HPDE6-E6E7 (cell line): Measurements from ENCODE around the gene ANKRD60.

Experiments used
- DNase-seq: peaks from one replicate; pipeline ENCODE4 v3.0.0; 2011; ENCODE audit warnings: missing footprints; ENCODE audit errors: extremely low spot score

ANKRD60 gene

DNA sequence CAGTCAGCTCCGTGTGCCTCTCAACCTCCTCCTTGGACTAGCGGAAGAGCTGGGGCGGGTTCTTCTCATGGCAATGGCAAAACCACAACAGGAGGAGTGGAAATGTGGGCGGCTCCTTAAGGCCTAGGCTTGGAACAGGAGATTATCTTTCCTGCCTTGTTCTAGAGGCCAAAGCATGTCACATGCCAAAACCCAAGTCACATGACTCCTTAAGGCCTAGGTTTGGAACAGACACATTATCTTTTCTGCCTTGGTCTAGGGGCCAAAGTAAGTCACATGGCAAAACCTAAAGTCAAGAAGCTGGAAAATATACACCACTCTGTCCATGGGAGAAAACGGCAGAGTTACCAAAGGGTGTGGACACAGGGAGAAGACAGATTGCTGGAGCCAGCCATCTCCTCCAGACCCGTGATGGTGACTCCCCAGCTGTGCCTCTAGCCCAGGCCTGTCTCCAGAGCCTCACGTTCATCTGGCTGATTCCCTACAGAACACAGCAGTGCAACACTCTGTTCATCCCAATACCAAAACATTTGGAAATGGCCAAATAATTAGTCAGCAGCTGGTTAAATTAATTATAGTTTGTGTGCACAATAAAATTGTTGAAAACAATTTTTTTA lies 34.2 kb downstream of the ANKRD60 start:
- DNase-seq = no peak

DNA sequence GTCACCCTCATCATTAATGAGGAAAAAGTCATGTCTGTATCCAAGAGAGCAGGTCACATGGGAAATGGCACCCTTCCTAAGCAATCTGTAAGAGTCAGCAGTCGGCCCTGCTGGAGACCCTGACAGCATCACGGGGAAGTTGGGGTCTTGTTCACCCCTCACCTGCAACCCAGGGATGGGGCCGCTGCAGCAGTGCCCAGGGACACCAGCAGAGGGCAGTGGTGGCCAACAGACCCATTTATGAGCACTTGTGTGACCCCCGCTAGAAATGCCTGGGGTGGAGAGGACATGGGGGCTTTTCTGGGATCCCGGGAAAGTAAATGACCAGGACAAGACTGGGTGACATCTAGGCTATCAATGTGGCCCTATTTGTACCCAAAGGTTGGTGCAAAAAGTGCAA lies 35.9 kb downstream of the ANKRD60 start:
- no peak for DNase-seq

DNA sequence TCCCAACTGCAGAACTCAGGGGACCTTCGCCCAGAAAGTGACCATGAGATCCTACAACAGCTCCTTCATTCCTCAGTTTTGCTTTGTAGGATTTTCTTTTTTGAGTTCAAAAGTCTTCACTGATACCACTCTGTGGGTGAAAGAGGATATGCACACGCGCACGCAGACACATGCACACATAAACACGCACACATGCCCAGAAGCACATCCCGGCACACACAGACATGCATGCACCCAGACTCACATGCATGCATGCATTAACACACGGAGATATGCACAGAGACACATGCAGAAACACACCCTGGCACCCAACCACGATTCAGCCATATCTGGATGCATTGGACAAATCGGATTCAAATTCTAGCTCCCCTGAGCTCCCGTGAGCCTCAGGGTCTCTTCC lies 36.4 kb downstream of the ANKRD60 start:
- no peak for DNase-seq

DNA sequence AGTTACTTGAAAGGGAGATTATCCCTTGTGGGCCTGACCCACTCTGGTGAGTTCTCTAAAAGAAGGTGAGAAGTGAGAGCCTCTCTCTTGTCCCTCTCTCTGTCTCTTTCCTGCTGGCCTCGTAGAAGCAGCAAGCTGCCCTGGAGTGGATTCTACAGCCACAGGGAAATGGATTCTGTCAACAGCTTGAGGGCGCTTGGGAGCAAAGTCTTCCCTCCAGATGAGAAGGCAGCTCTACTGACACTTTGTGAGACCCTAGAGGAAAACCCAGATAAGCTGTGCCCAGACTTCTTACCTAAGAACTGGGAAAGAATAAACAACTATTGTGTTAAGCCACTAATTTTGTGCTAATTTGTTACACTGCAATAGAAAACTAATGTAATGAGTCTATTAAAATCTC lies 39.9 kb downstream of the ANKRD60 start:
- DNase-seq = no peak

DNA sequence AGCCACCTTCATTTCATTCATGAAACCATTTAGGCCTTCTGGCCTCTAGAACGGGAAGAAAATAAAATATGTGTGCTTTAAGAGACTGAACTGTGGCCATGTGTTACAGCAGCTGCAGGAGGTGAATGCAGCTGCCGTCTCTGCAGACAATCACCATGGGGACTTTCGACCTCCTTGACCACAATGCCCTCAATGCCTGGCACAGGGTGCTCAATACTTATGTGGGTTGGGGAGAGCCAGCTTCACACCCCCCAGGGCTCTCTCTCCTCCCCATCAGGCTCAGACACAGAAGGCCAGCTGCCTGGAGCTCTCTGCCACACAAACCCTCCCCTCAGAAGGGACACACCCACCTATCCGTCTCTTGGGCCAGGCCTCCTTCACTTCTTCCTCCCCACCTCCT lies 43.5 kb downstream of the ANKRD60 start:
- DNase-seq = no peak

DNA sequence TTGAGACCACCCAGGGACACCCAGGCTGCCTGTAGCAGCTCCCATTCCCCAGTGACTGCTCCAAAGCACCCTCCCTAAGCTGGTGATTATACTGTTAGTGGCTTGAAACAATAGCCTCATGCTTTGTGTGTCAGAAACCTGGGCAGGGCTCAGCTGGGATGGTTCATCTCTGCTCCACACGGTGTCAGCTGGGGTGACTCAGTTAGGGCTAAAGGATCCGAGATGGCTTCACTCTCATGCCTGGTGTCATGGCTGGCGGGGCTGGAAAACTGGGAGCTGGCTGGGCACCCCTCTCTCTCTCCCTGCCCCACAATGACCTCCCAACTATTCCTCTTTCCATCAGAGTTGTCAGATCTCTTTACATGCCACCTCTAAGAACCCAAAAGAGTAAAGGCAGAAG lies 44.4 kb downstream of the ANKRD60 start:
- DNase-seq = no peak

DNA sequence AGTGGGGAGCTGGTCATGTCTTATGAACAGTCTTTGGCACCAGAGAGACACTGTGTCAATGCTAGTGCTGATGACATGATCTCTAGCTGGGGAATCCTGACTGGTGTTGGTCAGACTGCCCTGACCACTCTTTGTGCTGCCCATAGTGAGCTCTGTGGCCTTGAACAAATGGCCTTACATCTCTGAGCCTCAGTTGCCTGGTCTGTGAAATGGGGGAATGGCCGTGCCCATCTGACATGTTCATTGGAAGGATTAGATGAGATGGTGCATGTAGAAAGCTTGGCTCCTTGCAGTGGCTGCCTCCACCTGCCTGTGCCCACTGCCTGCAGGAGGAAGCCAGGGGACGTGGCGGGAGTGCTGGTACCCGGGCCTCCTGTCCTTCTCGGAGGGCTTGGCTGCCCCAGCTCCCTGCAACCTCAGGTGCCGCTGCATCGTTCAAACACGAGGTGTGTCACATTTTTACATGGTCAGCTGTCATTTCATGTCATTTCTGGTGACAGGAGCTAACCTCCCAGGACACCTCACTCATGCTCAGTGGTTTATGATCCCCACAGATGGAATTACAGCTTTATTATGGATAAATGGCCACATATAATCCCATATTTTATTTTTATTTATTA lies 45.8 kb downstream of the ANKRD60 start:
- DNase-seq = no peak

DNA sequence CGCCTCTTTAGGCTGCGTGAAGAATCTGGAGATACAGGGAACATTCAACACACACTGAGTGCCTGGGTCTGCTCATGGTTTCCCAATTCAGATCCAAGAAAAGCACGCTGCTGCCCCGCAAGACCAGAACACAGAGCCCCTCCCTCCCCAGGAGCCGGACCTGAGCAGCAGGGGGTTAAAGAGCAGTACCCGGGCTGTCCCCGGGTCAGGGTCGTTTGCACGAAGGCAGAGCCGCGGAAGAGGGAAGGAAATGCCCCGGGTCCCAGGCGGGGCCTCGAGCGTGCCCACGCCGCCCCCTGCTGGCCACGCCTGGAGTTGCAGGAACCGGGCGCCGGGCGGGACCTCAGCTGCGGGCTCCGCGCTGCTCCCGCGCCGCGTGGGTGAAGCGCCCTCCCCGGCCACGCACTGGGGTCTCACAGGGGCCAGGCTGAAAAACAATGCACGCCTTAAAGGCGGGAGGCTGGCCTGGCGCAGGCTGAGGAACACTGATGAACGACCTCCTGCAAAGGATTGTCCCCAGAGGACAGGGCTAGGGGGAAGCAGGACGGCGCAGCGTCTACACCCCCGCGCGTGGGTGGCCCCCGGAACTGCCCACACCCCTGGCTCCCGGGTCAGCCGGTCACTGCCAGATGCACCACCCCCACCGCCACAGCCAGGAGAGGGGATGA lies 48.9 kb downstream of the ANKRD60 start:
- peak; percentile 76 for DNase-seq

DNA sequence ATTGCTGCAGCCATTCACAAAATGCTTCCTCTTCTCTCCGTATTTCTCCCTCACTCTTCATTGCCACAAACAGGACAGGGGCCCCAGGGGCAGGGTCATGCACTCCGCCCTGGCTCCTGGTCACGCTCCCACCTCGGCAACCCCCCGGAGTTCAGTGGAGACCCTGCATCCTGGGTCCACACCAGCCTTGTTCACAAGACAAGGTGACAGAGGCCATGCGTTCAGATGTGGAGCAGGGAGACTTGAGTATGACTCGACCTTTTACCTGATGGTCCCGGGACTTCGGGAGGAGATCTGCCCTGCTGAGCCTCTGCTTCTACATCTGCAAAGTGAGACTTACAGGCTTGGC lies 49.4 kb downstream of the ANKRD60 start:
- DNase-seq = no peak

DNA sequence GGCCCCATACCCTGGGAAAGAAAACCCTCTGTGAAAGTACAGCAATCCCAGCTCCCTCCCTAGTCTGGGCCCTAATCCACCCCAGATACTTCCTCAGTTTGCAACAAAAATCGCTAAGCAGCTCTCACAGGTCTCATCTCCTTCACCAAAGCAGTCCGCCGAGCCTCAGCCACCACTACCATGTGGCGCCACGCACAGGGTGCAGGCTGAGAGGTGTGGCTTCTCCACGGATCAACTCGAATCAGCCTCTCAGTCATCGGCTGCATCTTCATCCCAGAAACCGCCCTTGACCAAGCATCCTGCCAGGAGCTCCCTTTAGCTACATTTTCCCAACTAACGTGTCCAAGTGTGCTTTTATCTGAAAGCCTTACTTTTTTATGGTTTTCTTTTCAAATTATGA lies 50.7 kb downstream of the ANKRD60 start:
- DNase-seq = no peak

DNA sequence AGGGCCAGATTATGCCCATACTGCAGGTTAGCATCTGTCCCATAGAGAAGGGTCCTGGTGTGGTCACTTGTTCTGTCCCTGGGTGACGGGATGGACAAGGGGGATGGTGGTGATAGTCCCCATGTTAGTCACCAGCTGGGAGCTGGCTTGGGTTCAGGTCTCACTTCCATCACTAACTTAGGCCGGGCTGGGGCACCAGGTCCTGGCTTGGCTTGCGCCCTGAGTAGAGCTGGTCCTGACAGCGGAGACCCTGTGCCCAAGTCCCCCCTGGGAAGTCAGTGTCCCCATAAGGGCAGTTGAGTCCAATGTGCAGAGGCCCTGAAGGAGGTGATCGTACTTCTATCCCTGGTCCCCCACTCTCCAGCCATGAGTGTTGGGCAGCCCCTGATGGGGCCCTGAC lies 52.6 kb downstream of the ANKRD60 start:
- DNase-seq = no peak

DNA sequence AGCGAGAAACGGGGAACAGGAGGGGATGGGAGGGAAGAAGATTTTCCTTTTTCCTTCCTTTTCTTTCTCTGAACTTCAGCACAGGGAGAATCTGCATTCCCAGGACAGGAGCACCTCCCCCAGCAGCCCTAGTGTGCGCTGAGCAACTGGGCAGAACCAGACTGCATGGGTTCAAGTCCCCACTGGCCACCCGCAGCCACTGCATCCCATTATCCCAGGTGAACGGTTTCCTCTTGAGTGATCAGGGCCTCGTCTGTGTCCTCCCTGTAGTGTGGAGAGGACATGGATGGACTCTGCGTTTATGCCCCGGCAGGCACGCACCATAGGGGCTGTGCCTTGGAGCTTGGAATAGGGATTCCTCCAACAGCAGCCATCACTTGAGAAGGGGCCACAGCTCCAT lies 53.0 kb downstream of the ANKRD60 start:
- DNase-seq = no peak

DNA sequence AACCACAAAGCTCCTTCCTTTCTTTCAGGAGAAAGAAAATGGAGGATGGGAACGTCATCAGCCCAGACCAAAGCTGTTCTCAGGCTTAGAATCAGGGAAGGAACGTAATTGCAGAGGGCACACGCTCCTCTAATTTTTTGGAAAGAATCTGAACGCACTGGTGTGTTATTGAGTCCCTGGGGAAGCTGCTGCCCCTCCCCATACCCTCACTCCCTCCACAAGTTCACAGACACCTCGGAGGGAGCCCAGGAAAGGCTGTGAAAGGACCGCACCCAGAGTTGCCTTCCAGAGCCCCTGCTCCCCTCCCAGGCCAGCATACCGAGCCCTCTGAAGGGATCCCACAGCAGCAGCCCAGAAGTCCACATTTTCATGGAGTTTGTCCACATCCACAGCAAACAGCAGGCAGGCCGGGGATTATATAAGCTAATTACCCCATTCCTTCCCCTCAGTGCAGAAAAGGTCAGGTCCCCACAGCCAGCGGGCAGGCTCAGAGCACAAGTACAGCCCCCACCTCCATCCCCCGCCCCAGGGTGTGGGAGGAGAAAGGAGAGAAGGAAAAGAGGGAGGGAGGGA lies 53.7 kb downstream of the ANKRD60 start:
- no peak for DNase-seq

DNA sequence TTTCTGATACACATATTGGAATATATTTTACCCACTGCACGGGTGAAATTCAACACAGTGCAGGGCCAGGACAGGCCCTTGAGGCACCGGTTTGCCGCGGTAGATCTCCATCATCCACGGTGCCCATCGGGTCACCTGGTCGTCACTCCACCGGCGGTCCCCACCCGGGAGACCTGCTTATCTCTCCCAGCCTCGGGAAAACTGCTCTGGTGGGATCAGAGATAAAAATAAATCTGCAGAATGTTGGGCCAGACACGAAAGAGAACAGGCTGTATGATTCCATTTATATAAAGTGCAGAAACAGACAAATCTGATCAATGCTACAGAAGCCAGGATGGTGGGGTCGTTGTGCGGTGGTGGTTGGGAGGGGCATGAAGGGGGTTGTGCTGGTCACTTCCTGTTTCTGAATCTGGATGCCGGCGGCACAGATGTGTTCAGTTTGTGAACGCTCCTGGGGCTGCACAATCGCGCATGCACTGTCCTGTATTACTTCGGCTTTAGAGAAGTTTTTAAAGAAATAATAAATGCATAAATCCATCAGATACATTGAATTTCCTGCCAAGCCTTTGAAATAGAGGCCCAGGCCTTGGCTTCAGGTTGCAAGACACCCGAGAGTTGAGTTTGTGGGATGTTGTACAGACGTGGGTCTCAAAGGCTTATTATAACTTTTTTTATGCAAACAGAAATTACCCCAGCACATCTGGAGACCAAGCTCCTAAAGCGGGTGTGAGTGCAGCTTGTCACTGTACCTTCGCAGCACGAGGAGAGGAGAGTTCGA lies 54.3 kb downstream of the ANKRD60 start:
- no peak for DNase-seq

DNA sequence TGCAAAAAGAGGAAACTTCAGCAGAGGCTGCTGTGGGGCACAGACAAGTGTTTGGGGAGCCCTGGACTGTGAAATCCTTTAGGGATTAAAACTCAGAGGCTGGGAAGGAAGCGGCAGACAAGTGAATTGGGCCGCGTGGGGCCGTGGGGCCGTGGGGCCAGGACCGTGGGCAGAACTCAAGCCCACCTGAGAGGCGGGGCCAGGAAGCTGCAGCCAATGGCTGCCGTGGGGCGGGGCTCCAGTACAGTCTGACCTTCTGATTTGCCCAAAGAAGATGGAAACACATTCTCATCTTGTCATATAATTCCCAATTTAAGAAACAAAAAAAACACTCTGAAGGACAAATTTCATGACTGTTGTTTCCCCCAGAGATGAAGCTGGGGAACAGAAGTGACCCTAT lies 55.4 kb downstream of the ANKRD60 start:
- no peak for DNase-seq

DNA sequence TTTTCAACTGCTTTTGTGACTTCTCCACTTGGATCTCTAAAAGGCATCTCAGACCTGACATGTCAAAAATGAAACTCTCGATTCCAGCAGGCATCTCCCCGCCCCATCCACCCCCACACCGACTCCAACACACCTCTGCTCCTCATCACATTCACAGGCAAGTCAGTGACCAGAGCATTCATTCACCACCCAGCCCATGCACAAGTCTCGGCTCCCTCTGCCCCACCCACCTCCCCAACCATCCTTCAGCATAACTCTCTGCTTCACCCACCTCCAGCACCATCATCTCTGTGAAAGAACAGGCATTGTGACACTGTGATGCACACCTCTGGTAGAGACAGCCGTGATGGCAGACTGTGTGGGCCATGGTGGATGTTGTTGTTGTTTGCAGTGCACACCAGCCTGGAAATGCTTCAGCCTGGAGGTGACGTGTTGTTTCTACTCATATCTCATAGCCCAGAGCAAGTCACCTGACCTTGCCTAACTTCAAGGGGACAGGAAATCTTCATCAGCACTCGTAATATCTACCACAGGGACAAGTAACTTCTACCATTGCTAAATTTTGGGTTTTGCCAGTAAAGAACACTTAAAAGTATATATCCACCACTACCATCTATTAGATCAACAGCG lies 56.5 kb downstream of the ANKRD60 start:
- DNase-seq = no peak

DNA sequence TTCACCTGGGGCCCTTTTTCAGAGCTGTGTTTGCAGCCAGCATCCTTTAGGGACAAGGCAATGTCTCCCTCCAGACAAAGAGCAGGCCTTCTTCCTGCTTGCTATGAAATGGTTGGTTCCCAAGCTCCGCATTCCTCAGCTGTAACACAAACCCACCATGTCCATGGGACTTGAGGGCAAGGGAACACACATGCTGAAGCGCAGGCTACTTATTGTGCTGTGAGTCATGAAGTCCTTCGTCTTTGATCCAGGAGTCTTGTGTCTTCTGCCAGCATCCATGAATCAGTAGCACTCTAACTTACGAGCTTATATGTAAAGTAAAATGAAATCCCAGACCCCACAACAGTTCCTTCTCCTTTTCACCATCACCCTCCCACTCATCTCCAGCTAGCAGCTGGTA lies 59.0 kb downstream of the ANKRD60 start:
- DNase-seq = no peak

DNA sequence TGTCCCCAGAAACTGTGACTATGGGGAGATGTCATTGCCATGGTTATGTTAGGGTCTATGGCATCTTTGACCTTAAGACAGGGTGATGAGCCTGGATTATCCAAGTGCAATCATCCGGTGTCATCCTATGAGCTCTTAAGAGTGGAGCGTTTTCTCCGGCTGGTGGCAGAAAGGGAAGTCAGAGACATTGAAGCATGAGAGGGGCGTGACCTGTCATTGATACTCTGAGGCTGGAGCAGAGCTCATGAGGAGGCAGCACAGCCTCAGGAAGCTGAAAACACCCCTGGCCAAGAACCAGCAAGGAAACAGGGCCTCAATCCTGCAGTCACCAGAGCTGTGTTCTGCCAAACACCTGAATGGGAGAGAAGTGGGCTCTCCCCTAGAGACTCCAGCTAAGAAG lies 59.6 kb downstream of the ANKRD60 start:
- DNase-seq = no peak

DNA sequence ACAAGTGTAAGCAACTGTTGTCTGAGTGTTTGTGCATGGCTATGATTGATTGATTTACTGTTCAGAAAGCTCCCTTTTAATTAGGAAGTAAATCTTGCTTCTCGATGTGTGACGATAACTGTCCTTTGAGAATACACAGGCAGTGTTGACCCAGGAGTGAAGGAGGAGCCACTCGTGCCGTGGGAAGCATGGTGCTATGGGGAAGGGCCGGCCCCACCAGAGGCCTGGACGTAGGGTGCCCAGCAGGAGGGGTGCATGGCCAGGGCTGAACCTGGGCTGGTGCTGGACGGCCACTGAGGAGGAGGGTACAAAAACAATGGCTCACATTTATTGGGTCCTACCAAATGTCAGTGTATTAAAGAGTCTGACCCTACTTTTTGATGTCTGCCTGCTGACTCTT lies 60.7 kb downstream of the ANKRD60 start:
- no peak for DNase-seq
